ENCODE measurements around the gene CP. TPM values are rescaled to one million over a fixed set of nuclear protein-coding genes. Genes with fewer than 3 reads are reported as not detected.

Gene CP
- total RNA-seq, 4 donors from 2014 or later: 5.0 to 111 (median 34.6) TPM

- TF ChIP-seq POLR2A (IDR thresholded peaks at IDR 0.05): no peak
- no peak for TF ChIP-seq CTCF (IDR thresholded peaks at IDR 0.05)
- DNase-seq: no peak
- WGBS, 2 donors: 96 to 98% methylated on average over 3 of the region's 3 CpGs
These were observed 34.9 kb downstream of the CP start for GRCh38 chr3:149186721-149187120.

DNA sequence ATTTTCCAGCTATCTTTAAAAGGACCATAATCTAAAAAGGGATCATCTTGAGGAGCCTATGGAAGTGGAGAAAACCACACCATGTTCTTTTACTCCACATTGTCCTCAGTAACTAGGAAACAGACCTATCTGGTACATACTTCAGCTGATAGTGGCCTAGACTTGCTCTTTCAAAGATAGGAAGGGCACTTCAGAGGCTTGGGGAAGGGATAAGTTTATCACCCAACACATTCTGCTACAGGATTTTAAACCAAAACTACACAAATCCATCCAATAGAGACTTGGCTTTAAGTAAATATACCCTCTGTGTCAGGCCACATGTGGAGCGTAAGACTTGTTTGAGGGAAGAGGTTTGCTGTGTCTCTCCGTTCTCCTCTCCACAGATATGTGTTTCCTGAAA is 35.4 kb downstream of the CP start:
- Histone ChIP-seq H3K9me3 (no peaks in the 10 kb centered on the region), H3K36me3 (no peaks in the 10 kb centered on the region), H3K27ac (no peak overlapping the region), H3K4me1 (peaks cover 0 to 3% of the 10 kb centered on the region in 2 donors), H3K27me3 (no peaks in the 10 kb centered on the region), H3K4me3 (replicated peaks in 1 of 3) (no peak overlapping the region)
- intact Hi-C loops (cut with DNase I): no loop called here
- DNase-seq: no peak
- 96 to 100% methylated on average over 2 of the region's 2 CpGs for WGBS, 2 donors
- TF ChIP-seq POLR2A (IDR thresholded peaks at IDR 0.05) (no peak), CTCF (IDR thresholded peaks at IDR 0.05) (no peak)

More at GRCh38 chr3:149186721-149187120, 34.9 kb downstream of the CP start:
- no peak overlapping the region for H3K27ac ChIP-seq
- intact Hi-C loops (cut with DNase I): no loop called here
- no peak overlapping the region for H3K4me3 ChIP-seq (replicated peaks in 1 of 3)
- peaks cover 0 to 4% of the 10 kb centered on the region in 2 donors for H3K4me1 ChIP-seq
- no peaks in the 10 kb centered on the region for H3K9me3 ChIP-seq
- no peaks in the 10 kb centered on the region for H3K36me3 ChIP-seq
- H3K27me3 ChIP-seq: no peaks in the 10 kb centered on the region

DNA sequence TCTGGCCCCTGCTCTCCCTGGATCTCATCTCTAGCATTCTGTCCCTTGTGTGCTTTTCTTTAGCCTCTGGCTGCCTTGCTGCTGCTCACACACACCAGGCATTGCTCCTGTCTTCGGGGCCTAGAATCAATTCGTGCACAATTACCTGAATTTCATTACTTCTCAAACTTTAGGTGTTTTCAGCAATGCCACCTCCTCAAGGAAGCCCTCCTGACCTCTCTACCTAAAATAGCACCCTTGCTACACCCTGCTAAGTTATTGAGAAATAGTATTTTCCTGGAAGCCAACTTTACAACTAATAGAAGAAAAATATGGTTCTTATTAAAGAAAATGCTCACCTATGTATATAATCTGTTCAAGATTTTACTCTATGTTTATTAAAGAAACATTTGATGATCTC is 40.4 kb downstream of the CP start:
- no peaks in the 10 kb centered on the region for H3K27me3 ChIP-seq
- TF ChIP-seq POLR2A (IDR thresholded peaks at IDR 0.05): no peak
- TF ChIP-seq CTCF (IDR thresholded peaks at IDR 0.05): no peak
- peaks cover 0 to 24% of the 10 kb centered on the region in 2 donors for H3K4me1 ChIP-seq
- no peaks in the 10 kb centered on the region for H3K9me3 ChIP-seq
- H3K27ac ChIP-seq: peak overlapping the region in 1 of 3 donors; percentile 67
- 97% methylated on average over 2 of the region's 2 CpGs for WGBS, 2 donors
- H3K4me3 ChIP-seq (replicated peaks in 1 of 3): no peak overlapping the region
- intact Hi-C loops (cut with DNase I): no loop called here
- no peaks in the 10 kb centered on the region for H3K36me3 ChIP-seq
- no peak for DNase-seq

DNA sequence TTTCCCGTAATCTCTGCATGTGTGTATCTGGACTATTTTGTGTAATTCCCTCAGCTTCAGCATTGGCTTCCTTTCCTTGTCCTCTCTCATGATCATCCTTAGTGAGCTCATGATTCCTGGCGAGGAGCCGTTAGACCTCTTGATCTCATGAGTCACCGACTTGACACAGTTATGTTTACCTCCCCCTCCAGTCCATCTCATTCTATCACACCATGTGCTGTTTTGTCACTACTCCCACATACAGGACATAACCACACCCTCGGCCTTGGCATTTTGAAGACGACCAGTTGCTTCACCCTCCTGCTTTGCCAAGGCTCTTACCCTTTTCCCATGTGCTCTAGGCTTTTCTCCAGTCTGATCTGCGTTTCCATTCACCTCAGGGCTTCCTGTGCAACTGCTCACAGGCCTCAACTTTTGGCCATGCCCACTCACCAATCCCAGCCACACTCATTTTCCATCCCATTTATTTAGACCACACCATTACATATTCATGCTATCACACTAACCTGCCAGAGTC is 41.5 kb downstream of the CP start:
- H3K27me3 ChIP-seq: no peaks in the 10 kb centered on the region
- H3K4me1 ChIP-seq: peaks cover 0 to 31% of the 10 kb centered on the region in 2 donors
- H3K27ac ChIP-seq: peak overlapping the region; percentile 20 to 67 (median 47)
- no peaks in the 10 kb centered on the region for H3K9me3 ChIP-seq
- H3K36me3 ChIP-seq: no peaks in the 10 kb centered on the region
- WGBS, 2 donors: 47 to 65% methylated on average over 7 of the region's 7 CpGs
- no peak overlapping the region for H3K4me3 ChIP-seq (replicated peaks in 1 of 3)
- DNase-seq: peak; percentile 61 to 83
- intact Hi-C loops (cut with DNase I): no loop called here
- no peak for TF ChIP-seq CTCF (IDR thresholded peaks at IDR 0.05)
- TF ChIP-seq POLR2A (IDR thresholded peaks at IDR 0.05): no peak

GRCh38 chr3:149179220-149179619 is 42.4 kb downstream of the CP start:
- Histone ChIP-seq H3K27ac (peak overlapping the region; percentile 30 to 64 (median 42)), H3K36me3 (no peaks in the 10 kb centered on the region), H3K4me1 (peaks cover 5 to 34% of the 10 kb centered on the region in 2 donors), H3K9me3 (no peaks in the 10 kb centered on the region), H3K4me3 (replicated peaks in 1 of 3) (no peak overlapping the region), H3K27me3 (no peaks in the 10 kb centered on the region)
- intact Hi-C loops (cut with DNase I): no loop called here
- no peak for TF ChIP-seq CTCF (IDR thresholded peaks at IDR 0.05)
- 85 to 97% methylated on average over 1 of the region's 1 CpG for WGBS, 2 donors
- no peak for DNase-seq

All from thyroid gland (tissue), 4 donors.